GM23338 (cell line): ENCODE results near the gene DLG3. TPM values are rescaled to one million over a fixed set of nuclear protein-coding genes. Genes with fewer than 3 reads are reported as not detected.

Experiments used
- ATAC-seq: fragments of 200-7000 bp; cut with Tn5 transposase; 3 replicates; pipeline ENCODE4 v1.9.1; 2020
- DNase-seq: peaks from one replicate; pipeline ENCODE4 v3.0.0-alpha.2; 2015; ENCODE audit warnings: low spot score
- H2AFZ ChIP-seq: fragments of 200-600 bp; sonication (generic); 2 replicates; pipeline ENCODE4 v1.8.0; 2016; ENCODE audit warnings: antibody characterized with exemption, mild to moderate bottlenecking, moderate library complexity
- H3F3A ChIP-seq: fragments of 200-600 bp; sonication (generic); replicated peaks from 2 replicates; pipeline ENCODE4 v1.8.0; 2017; ENCODE audit warnings: antibody characterized with exemption, mixed run types, low read depth
- H3K27ac ChIP-seq: fragments of 200-600 bp; sonication (generic); 2 replicates; pipeline ENCODE4 v1.6.1; 2016; ENCODE audit warnings: low read depth
- H3K27me3 ChIP-seq: fragments of 200-600 bp; sonication (generic); 2 replicates; pipeline ENCODE4 v1.8.0; 2016; ENCODE audit warnings: mild to moderate bottlenecking, mixed run types, moderate library complexity; ENCODE audit not compliant: insufficient read depth
- H3K36me3 ChIP-seq: fragments of 200-600 bp; sonication (generic); 2 replicates; pipeline ENCODE4 v1.8.0; 2016; ENCODE audit warnings: mild to moderate bottlenecking; ENCODE audit not compliant: insufficient read depth
- H3K4me1 ChIP-seq: fragments of 200-600 bp; sonication (generic); 2 replicates; pipeline ENCODE4 v1.8.0; 2016; ENCODE audit warnings: mild to moderate bottlenecking, moderate library complexity; ENCODE audit not compliant: insufficient read depth
- H3K4me2 ChIP-seq: fragments of 200-600 bp; sonication (generic); 2 replicates; pipeline ENCODE4 v1.7.1; 2017; ENCODE audit warnings: mixed run types
- H3K4me3 ChIP-seq: fragments of 200-600 bp; sonication (generic); 2 replicates; pipeline ENCODE4 v1.6.1; 2016; ENCODE audit warnings: mixed run types
- H3K79me2 ChIP-seq: fragments of 200-600 bp; sonication (generic); replicated peaks from 2 replicates; pipeline ENCODE4 v1.8.0; 2017; ENCODE audit warnings: mild to moderate bottlenecking; ENCODE audit not compliant: insufficient read depth
- H3K9me2 ChIP-seq: fragments of 200-600 bp; sonication (generic); 2 replicates; pipeline ENCODE4 v1.8.0; 2017; ENCODE audit not compliant: insufficient read depth
- H4K20me1 ChIP-seq: fragments of 200-600 bp; sonication (generic); replicated peaks from 2 replicates; pipeline ENCODE4 v1.8.0; 2017; ENCODE audit warnings: mild to moderate bottlenecking; ENCODE audit not compliant: insufficient read depth
- H3K27ac Mint-ChIP-seq: 2 replicates; pipeline ENCODE4 v1.8.0; 2020; ENCODE audit warnings: inconsistent platforms, mild to moderate bottlenecking, moderate library complexity, mixed read lengths
- H3K27me3 Mint-ChIP-seq: 3 replicates; pipeline ENCODE4 v1.8.0; 2022; ENCODE audit warnings: low read depth, mild to moderate bottlenecking, moderate library complexity, mixed read lengths, inconsistent platforms; ENCODE audit not compliant: insufficient read depth, poor library complexity
- H3K36me3 Mint-ChIP-seq: 3 replicates; pipeline ENCODE4 v1.8.0; 2021; ENCODE audit warnings: low read depth, mild to moderate bottlenecking, inconsistent platforms, moderate library complexity, mixed read lengths
- H3K4me1 Mint-ChIP-seq: 3 replicates; pipeline ENCODE4 v1.8.0; 2020; ENCODE audit warnings: mild to moderate bottlenecking, inconsistent platforms, mixed read lengths
- H3K4me3 Mint-ChIP-seq: 3 replicates; pipeline ENCODE4 v1.8.0; 2021; ENCODE audit warnings: moderate library complexity, mild to moderate bottlenecking, inconsistent platforms, mixed read lengths
- H3K9me3 Mint-ChIP-seq: 3 replicates; pipeline ENCODE4 v1.8.0; 2020; ENCODE audit warnings: moderate library complexity, mild to moderate bottlenecking, inconsistent platforms, mixed read lengths
- CREB1 ChIP-seq: fragments of 250-450 bp; sonication (Bioruptor Pico); IDR thresholded peaks from 2 replicates; pipeline ENCODE4 v1.5.0; 2020; ENCODE audit warnings: low read depth, mild to moderate bottlenecking, moderate library complexity
- EZH2 ChIP-seq: fragments of 200-600 bp; sonication (generic); IDR thresholded peaks from one replicate; pipeline ENCODE4 v1.8.0; 2017; ENCODE audit warnings: antibody characterized with exemption, mild to moderate bottlenecking, low read depth; ENCODE audit not compliant: unreplicated experiment
- JUNB ChIP-seq: IDR thresholded peaks from one replicate; pipeline ENCODE4 v1.6.1; 2016; ENCODE audit warnings: antibody characterized with exemption; ENCODE audit not compliant: unreplicated experiment
- STAT1 ChIP-seq: IDR thresholded peaks from one replicate; pipeline ENCODE4 v1.6.1; 2016; ENCODE audit warnings: antibody characterized with exemption; ENCODE audit not compliant: unreplicated experiment
- ZNF114 ChIP-seq: fragments of 250-450 bp; sonication (Bioruptor Pico); IDR thresholded peaks from 2 replicates; pipeline ENCODE4 v1.5.0; 2020; ENCODE audit warnings: mild to moderate bottlenecking, moderate library complexity
- polyA plus RNA-seq: library from polyadenylated mRNA; unstranded; fragments of >200 nt; fragmentation: Nextera tagmentation; extraction: Ambion mirVana; gene quantifications from 2 replicates; pipeline ENCODE4 v1.2.1, GENCODE V29; 2016
- total RNA-seq: library from RNA; depleted of rRNA; stranded (reverse); fragments of >200 nt; shearing (Covaris generic); gene quantifications from 2 replicates; pipeline ENCODE4 v1.2.3, GENCODE V29; 2014
- TF ChIP-seq, protein P1 (sequence below): fragments of 250-450 bp; sonication (Bioruptor Pico); IDR thresholded peaks from 2 replicates; pipeline ENCODE4 v1.5.0; 2020; ENCODE audit warnings: mild to moderate bottlenecking, moderate library complexity

Gene DLG3
- total and polyA plus RNA-seq, 2 experiments from 2014 or later: 13.0 to 61.8 TPM

DNA sequence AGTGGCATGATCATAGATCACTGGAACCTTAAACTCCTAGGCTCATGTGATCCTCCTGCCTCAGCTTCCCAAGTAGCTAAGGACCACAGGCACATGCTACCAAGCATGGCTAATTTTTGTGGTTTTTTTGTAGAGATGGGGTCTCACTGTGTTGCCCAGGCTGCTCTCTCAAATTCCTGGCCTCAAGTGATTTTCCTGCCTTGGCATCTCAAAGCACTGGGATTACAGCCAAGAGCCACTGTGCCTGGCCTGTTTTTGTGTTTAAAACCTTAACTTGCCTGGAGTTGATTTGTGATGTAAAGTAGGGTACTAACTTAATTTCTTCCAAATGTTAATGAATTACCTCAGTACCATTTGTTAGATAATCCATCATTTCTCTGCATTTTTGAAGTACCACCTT lies 22.3 kb downstream of the DLG3 start:
- H3K4me1 ChIP-seq: peaks cover 16% of the 10 kb centered on the region
- no peak for ATAC-seq
- no peak overlapping the region for H3K4me3 Mint-ChIP-seq

DNA sequence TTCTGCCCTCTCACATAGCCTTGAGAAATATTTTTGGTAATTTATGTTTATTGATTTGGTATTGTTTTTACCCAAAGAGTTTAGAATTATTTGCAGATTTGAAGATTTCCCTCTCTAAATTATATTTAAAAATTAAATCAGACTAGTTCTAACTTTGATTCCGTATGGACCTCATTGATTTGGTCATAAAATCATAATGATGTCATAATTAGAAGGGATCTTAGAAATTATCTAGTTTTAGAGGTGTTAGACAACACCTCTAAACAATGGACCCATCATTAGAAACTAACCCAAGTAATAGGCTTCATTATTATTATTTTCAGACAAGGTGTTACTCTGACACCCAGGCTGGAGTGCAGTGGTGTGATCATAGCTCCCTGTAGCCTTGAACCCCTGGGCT lies 24.1 kb downstream of the DLG3 start:
- no peak overlapping the region for H3K27ac ChIP-seq
- no peak overlapping the region for H3K4me3 ChIP-seq
- H3K27ac Mint-ChIP-seq: no peak overlapping the region
- H4K20me1 ChIP-seq: no peaks in the 10 kb centered on the region; the same call in 1 of the 2 replicates
- H2AFZ ChIP-seq: no peak overlapping the region
- H3K9me3 Mint-ChIP-seq: no peaks in the 10 kb centered on the region
- H3K27me3 ChIP-seq: no peaks in the 10 kb centered on the region
- H3K36me3 ChIP-seq: no peaks in the 10 kb centered on the region
- H3K4me2 ChIP-seq: no peak overlapping the region
- H3K4me1 ChIP-seq: peaks cover 31% of the 10 kb centered on the region
- peaks cover 93% of the 10 kb centered on the region for H3K79me2 ChIP-seq
- H3K27me3 Mint-ChIP-seq: peaks cover 2% of the 10 kb centered on the region
- ATAC-seq (no peak), DNase-seq (no peak)
- TF ChIP-seq, protein P1, sequence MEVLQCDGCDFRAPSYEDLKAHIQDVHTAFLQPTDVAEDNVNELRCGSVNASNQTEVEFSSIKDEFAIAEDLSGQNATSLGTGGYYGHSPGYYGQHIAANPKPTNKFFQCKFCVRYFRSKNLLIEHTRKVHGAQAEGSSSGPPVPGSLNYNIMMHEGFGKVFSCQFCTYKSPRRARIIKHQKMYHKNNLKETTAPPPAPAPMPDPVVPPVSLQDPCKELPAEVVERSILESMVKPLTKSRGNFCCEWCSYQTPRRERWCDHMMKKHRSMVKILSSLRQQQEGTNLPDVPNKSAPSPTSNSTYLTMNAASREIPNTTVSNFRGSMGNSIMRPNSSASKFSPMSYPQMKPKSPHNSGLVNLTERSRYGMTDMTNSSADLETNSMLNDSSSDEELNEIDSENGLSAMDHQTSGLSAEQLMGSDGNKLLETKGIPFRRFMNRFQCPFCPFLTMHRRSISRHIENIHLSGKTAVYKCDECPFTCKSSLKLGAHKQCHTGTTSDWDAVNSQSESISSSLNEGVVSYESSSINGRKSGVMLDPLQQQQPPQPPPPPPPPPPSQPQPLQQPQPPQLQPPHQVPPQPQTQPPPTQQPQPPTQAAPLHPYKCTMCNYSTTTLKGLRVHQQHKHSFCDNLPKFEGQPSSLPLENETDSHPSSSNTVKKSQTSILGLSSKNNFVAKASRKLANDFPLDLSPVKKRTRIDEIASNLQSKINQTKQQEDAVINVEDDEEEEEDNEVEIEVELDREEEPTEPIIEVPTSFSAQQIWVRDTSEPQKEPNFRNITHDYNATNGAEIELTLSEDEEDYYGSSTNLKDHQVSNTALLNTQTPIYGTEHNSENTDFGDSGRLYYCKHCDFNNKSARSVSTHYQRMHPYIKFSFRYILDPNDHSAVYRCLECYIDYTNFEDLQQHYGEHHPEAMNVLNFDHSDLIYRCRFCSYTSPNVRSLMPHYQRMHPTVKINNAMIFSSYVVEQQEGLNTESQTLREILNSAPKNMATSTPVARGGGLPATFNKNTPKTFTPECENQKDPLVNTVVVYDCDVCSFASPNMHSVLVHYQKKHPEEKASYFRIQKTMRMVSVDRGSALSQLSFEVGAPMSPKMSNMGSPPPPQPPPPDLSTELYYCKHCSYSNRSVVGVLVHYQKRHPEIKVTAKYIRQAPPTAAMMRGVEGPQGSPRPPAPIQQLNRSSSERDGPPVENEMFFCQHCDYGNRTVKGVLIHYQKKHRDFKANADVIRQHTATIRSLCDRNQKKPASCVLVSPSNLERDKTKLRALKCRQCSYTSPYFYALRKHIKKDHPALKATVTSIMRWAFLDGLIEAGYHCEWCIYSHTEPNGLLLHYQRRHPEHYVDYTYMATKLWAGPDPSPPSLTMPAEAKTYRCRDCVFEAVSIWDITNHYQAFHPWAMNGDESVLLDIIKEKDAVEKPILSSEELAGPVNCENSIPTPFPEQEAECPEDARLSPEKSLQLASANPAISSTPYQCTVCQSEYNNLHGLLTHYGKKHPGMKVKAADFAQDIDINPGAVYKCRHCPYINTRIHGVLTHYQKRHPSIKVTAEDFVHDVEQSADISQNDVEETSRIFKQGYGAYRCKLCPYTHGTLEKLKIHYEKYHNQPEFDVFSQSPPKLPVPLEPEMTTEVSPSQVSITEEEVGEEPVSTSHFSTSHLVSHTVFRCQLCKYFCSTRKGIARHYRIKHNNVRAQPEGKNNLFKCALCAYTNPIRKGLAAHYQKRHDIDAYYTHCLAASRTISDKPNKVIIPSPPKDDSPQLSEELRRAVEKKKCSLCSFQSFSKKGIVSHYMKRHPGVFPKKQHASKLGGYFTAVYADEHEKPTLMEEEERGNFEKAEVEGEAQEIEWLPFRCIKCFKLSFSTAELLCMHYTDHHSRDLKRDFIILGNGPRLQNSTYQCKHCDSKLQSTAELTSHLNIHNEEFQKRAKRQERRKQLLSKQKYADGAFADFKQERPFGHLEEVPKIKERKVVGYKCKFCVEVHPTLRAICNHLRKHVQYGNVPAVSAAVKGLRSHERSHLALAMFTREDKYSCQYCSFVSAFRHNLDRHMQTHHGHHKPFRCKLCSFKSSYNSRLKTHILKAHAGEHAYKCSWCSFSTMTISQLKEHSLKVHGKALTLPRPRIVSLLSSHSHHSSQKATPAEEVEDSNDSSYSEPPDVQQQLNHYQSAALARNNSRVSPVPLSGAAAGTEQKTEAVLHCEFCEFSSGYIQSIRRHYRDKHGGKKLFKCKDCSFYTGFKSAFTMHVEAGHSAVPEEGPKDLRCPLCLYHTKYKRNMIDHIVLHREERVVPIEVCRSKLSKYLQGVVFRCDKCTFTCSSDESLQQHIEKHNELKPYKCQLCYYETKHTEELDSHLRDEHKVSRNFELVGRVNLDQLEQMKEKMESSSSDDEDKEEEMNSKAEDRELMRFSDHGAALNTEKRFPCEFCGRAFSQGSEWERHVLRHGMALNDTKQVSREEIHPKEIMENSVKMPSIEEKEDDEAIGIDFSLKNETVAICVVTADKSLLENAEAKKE: no peak
- TF ChIP-seq JUNB: no peak
- TF ChIP-seq EZH2: no peak
- no peak overlapping the region for H3K4me3 Mint-ChIP-seq
- H3K4me1 Mint-ChIP-seq: peaks cover 28% of the 10 kb centered on the region
- peaks cover 23% of the 10 kb centered on the region; the same call in 2 of the 3 replicates for H3K36me3 Mint-ChIP-seq
- no peaks in the 10 kb centered on the region for H3F3A ChIP-seq
- H3K9me2 ChIP-seq: no peaks in the 10 kb centered on the region

More for the DNA sequence above, 22.3 kb downstream of the DLG3 start:
- Histone ChIP-seq H3K4me2 (no peak overlapping the region), H3K4me3 (no peak overlapping the region), H3K36me3 (no peaks in the 10 kb centered on the region), H3K27me3 (no peaks in the 10 kb centered on the region), H2AFZ (no peak overlapping the region), H3F3A (no peaks in the 10 kb centered on the region), H3K79me2 (peaks cover 99% of the 10 kb centered on the region), H3K27ac (no peak overlapping the region), H4K20me1 (no peaks in the 10 kb centered on the region; the same call in 1 of the 2 replicates), H3K9me2 (no peaks in the 10 kb centered on the region)
- TF ChIP-seq ZNF114 (no peak), CREB1 (no peak), STAT1 (no peak), JUNB (no peak)
- peaks cover 22% of the 10 kb centered on the region; the same call in 2 of the 3 replicates for H3K36me3 Mint-ChIP-seq
- DNase-seq: no peak
- H3K27ac Mint-ChIP-seq: no peak overlapping the region
- H3K9me3 Mint-ChIP-seq: no peaks in the 10 kb centered on the region
- H3K4me1 Mint-ChIP-seq: peaks cover 13% of the 10 kb centered on the region
- H3K27me3 Mint-ChIP-seq: no peaks in the 10 kb centered on the region
